ENCODE measurements around the gene BCAS4.
"Not testable (repeated sequence)": the region's sequence is repeated elsewhere in the genome, so short reads cannot be mapped to it uniquely, and the experiment has no call there.

The BCAS4 gene

DNA sequence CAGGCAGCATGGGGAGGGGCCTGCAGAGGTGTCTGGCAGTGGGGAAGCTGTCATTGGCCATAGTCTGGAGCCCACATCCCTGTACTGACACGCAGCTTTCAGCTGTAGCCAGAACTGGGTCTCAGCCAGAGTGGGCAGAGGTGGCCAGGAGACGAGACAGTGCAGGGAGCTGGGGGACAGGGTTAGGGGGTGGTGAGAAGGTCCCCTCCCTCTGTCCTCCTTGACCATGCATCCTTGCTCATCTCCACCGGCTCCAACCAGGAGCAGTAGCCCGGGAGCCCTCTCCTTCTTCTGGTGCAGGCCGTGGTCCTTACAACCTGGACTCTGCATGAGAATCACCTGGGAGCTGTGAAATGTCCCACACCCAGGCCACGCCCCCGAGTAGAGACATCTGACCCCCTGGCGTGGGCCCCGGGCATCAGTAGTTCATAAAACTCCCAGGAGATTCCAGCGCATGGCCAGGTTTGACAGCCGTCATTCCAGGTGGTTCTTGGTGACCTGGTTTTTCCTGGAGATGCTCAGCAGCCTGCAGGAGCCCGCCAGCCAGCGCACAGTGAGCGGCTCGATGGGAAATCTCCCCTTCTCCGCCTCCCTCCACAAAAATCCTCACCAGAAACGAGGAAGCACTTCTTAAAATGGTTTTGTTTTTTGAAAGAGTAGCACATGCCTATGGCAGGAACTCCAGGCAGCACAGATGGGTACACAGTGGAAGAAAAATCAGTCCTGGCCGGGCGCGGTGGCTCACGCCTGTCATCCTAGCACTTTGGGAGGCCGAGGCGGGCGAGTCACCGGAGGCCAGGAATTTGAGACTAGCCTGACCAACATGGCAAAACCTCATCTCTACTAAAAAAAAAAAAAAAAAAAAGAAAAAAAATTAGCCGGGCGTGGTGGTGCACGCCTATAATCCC lies 80.2 kb downstream of the BCAS4 start:
- no peak for DNase-seq (ENCODE audit: low read depth in 2 of 3, low spot score in 2 of 3)

DNA sequence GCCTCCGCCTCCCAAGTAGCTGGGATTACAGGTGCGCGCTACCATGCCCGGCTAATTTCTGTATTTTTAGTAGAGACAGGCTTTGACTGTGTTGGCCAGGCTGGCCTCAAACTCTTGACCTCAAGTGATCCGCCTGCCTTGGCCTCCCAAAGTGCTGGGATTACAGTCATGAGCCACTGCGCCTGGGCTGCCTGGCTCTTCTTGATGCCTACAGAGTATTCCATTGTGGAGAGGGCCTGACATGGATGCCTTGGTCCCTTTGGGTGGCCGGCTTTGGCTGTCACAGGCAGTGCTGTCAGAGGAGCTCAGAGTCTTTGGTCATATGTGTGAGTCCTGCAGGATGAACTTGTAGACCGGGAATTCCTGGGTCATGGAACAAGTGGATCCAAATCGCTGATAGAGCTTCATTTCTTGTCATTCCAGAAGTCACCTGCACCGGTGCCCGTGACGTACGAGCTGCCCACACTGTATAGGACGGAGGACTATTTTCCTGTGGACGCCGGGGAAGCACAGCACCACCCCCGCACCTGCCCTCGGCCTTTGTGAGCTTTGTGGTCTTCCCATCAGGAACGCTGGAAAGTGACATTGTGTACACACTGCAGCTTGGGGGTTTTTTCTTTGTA lies 81.3 kb downstream of the BCAS4 start:
- no peak for DNase-seq (ENCODE audit: low read depth in 2 of 3, low spot score in 2 of 3)

DNA sequence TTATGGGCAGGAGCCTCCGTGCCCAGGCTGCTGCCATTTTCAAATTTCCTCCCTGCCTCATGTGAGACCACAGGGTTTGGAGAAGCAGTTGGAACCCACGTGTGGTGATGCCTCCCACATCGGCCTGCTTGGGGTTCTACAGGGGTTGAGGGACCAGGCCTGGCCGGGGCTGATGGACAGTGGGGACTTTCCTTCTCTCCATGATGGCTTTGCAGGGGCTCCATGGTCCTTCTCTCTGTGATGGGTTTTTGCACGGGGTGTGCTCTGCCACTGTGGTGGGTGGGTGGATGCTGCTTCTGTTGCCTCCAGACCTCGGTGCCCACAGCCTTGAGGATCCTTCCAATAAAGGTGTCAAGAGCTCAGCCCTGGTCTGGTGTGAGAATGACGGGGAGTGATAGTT lies 82.0 kb downstream of the BCAS4 start:
- no peak for DNase-seq (ENCODE audit: low read depth in 2 of 3, low spot score in 2 of 3)

DNA sequence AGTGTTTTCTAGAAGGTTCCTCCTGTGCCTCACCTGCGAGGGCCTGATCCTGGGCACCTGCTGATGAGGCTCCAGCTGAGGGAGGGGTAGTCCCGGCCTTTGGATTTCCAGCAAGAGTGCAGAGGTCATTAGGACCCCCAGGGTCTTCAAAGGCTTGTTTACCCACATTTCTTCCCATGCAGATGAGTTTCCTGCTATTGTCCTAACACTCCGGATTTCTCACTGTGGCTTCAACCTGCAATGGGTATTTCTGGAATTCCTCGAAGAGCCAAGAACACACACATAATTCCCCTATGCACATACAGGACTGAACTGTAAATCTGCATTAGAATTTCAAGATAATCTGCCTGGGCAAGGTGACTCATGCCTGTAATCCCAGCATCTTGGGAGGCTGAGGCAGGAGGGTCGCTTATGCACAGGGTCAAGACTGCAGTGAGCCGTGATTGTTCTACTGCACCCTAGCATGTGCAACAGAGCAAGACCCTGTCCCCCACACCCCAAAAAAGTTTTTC lies 82.4 kb downstream of the BCAS4 start:
- DNase-seq (ENCODE audit: low read depth in 2 of 3, low spot score in 2 of 3): no peak

DNA sequence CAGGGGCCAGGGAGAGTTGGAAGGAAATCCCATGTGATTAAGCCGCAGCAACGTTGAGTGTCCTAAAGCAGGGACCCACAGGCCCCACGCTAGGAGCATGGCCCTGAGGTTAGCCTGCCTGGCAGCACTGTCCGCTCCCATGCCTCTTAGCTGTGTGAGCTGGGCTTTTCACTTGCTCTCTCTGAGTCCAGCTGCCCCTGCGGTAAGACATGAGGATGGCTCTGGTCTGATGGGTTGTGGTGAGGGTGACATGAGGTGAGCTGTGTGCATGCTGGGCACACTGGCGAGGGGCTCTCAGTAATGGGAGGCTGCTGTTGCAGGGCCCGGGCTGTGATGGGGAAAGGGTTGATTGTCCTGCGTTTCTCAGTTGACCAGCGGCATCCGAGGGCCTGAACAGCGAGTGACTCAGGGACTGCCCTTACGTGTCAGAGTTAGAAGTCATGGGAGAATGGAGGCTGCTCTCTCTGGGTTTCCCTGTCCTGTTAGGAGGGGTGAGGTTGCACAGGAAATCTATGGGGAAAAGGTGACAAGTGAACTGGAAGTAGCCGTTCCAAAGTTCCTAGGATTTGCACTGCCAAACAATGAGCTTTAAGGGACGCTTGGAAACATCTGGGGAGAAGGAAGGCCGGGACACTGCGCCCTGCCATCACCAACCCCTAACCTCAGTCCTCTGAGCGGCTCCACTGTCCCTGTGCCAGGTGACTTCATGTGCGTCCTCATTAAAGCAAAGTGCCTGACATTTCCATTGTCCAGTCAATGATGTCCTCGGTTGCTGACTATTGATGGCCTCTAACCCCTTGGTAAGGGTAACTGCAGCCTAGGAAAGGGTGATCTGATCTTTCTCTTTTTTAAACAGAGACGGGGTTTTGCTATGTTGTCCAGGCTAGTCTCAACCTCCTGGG lies 85.0 kb downstream of the BCAS4 start:
- no peak for DNase-seq (ENCODE audit: low read depth in 2 of 3, low spot score in 2 of 3)

DNA sequence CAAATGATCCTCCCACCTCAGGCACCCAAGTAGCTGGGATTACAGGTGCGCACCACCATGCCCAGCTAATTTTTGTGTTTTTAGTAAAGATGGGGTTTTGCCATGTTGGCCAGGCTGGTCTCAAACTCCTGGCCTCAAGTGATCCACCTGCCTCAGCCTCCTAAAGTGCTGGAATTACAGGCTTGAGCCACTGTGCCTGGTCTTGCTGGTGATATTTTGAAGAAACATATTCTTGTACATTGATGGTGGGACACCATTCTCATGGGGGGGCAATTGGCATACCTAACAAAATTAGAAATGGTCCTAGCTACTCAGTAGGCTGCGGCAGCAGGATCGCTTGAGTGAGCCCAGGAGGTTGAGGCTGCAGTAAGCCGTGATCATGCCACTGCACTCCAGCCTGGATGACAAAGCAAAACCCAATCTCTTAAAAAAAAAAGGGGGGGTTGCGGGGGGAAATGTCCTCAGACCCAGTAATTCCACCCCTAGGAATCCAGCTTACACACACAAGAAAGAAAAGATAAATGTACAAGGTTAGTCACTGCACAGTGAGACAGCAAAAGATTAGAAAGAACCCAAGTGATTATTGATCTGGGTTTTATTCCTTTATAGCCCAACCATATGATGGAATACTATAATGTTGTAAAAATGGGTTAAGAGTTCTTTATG lies 87.0 kb downstream of the BCAS4 start:
- DNase-seq (ENCODE audit: low read depth in 2 of 3, low spot score in 2 of 3): not testable (repeated sequence)

DNA sequence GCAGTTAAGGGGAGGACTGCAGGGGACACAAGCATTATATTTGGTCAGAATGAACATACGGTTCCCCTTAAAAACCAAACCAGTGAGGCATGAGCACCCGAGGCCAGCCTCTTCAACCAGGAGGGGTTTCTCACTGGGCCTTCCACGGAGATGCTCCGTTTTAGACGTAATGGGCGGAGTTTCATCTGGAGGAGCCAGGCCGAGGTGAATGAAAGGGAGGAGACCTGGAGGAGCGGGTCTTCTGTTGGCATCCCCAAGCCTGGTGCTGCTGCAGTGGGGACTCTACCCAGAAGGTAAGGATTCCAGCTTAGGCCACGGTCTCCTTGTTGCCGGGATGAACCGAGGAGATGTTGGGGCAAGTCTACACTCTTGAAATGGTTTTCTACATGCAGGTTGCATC lies 89.0 kb downstream of the BCAS4 start:
- no peak for DNase-seq (ENCODE audit: low read depth in 2 of 3, low spot score in 2 of 3)

DNA sequence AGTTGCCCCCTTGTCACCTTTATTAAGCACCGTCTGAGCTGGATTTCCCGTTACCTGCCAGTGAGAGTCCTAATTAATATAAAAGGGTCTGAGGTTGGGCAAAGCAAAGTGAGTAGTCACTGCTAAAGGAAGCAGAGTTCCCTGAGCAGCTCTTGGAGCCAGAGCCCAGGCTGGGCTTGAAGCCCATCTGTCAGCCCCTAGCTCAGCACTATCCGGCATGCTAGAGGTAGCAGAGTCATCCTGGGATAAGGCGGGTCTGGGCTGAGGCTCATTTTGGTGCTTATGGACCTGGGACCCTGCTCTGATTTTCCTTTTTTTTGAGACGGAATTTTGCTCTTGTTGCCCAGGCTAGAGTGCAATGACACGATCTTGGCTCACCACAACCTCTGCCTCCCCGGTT lies 90.2 kb downstream of the BCAS4 start:
- DNase-seq (ENCODE audit: low read depth in 2 of 3, low spot score in 2 of 3): no peak

DNA sequence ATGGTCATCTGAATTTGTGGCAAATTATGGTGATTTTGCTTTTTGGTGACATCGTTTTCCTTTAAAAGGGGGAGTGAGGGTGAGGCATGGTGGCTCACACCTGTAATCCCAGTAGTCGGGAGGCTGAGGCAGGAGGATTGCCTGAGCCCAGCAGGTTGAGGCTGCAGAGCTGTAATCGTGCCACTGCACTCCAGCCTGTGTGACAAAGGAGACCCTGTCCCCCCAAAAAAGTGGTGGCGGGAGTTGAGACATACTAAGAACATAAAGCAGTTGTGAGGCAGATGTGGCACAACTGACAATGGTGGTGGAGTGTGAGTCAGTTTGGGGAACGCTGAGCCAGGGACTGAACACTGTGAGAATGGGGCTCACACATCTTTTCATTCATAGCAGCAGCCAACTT lies 90.9 kb downstream of the BCAS4 start:
- no peak for DNase-seq (ENCODE audit: low read depth in 2 of 3, low spot score in 2 of 3)

DNA sequence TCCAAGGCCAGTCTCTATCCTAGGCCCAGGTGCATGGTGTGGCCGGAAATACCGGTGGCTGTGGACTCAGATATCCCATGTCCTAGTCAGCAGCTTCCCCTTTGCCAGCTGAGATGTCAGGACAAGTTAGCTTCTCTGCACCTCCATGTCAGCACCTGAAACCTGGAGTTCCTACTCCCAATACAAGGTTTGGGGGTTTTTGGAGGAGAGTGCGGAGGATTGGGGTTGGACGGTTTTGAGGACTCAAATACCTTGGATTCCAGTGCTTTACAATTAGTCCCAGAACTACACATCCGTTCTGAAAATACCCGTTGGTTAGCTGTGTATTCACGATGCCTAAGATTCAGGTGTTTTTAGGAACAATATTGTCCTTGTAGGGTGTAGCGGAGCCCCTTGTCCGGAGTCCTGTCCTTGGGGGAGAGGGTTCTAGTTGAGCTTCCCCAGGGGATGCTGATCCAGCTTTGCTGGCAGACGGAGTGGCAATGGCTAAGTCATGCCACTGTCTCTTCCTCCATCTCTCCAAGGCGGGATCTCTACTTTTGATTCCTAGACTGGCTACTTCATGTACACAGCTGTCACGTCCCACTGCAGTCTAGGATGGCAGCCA lies 91.4 kb downstream of the BCAS4 start:
- no peak for DNase-seq (ENCODE audit: low read depth in 2 of 3, low spot score in 2 of 3)

DNA sequence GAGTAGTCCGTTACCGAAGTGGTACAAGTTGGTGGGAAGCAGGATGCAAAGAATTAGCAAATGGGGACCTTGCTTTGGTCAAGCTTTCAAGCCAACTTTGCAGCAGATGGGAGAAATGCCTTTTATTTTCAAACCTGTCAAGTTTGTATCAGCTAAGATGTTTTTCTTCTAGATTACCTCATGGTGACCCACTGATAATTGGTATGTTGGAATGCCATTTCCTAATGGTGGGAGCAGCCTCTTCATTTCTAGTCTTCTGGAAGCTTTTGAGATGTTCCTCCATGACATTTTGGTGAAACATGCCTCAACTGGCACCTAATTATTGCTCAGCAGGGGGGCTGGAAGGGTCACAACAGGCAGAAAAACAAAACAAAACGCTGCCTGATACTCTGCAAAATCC lies 92.7 kb downstream of the BCAS4 start:
- DNase-seq (ENCODE audit: low read depth in 2 of 3, low spot score in 2 of 3): no peak

DNA sequence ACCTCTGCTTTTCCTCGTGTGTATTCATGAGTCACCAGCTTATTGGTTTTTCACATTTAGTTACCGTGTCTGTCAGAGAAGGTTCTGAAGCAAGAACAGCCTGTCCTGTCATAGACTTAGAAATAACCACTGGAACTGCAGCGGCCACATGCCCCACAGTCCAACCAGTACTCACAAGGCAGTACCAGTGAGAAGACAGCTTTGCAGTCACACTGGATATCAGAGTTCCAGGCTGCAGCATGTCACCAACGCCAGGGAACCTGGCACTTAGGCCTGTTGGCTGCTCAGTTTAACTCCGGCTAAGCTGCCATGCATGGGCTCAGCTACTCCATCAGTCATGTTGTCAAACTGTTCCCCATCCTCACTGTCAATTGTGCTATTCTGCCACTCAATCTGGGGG lies 96.3 kb downstream of the BCAS4 start:
- DNase-seq (ENCODE audit: low read depth in 2 of 3, low spot score in 2 of 3): no peak

DNA sequence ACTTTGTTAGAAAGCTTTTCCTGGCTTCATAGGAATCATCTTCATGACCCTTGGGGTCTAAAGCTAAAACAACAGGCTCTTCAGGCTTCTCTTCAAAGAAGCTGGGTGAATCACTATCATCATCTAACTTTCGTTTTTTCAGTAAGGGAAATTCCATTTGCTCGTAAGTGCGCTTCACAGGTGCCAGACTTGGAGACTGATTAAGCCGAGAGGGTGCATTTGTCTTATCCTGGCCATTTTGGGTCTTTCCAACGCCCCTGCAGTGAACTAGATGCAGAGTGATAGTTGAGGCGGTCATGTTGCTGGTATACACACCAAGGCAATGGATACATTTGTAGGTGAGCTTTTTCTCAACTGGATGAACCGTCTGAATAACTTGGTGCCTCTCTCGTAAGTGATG lies 97.5 kb downstream of the BCAS4 start:
- no peak for DNase-seq (ENCODE audit: low read depth in 2 of 3, low spot score in 2 of 3)

DNA sequence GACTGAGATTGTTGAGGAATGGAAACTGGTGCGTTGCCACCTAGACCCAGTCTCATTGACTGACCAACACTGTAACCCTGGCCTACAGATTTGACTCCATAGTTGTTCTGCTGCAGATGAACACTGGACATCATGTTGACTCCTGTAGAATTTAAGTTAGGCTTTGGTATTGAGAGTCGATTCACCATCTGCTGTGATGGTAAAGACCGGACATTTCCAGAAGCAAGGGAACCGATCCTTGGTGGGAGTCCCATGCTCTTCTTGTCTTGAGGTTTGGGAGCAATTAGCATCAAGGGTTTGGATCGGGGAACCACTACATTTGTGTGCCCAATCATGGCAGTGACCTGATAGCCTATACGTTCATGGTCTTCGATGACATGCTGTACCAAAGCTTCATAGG lies 98.8 kb downstream of the BCAS4 start:
- DNase-seq (ENCODE audit: low read depth in 2 of 3, low spot score in 2 of 3): no peak

DNA sequence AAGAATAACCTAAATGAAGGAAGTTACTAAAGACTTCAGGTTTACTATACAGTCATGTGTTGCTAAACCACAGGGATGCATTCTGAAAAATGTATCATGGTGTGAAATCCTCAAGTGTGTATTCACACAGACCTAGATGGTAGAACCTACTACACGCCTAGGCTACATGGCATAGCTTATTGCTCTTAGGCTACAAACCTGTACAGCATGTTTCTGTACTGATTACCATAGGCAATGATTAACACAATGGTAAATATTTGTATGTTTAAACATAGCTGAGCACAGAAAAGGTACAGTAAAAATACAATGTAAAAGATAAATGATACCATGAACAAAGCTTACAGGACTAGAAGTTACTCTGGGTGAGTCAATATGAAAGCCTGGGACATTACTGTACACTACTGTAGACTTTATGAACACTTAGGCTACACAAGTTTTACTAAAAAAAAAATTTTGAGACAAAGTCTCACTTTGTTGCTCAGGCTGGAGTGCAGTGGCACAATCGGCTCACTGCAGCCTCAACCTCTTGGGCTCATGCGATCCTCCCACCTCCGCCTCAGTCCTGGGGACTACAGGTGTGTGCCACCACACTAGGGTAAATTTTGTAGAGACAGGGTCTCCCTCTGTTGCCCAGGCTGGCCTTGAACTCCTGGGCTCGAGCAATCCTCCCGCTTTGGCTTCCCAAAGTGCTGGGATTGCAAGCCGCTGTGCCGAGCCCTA lies 100.4 kb downstream of the BCAS4 start:
- DNase-seq (ENCODE audit: low read depth in 2 of 3, low spot score in 2 of 3): no peak

DNA sequence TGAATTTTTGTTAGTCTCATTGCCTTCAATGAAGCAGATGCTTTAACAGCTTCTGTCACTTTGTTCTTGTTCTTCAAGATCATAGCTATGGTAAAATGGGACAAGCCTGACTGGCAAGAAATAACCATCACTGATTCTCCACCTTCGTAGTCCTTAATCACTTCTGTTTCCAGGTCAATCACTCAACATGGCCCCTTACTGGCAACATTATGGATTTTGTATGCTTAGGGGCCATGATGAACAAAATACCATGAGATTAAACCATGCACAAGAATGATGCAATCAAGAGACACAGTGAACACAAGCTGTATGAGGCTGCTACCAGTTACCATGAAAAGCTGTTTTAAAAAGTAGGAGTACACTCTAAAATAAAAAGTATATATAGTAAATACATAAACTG lies 103.6 kb downstream of the BCAS4 start:
- no peak for DNase-seq (ENCODE audit: low read depth in 2 of 3, low spot score in 2 of 3)

DNA sequence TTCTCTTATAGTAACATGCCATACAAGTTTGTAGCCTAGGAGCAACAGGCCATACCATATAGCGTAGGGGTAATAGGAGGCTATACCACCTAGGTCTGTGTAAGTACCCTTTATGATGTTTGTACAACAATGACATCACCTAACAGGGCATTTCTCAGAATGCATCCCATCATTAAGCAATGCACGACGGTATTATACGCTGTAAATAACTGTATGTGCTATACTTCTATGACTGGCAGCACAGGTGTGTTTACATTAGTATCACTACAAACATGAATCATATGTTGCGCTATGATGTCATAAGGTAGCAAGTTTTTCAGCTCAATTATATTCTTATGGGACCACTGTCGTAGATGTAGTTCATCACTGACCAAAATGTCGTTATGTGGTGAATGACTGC lies 105.4 kb downstream of the BCAS4 start:
- DNase-seq (ENCODE audit: low read depth in 2 of 3, low spot score in 2 of 3): no peak

DNA sequence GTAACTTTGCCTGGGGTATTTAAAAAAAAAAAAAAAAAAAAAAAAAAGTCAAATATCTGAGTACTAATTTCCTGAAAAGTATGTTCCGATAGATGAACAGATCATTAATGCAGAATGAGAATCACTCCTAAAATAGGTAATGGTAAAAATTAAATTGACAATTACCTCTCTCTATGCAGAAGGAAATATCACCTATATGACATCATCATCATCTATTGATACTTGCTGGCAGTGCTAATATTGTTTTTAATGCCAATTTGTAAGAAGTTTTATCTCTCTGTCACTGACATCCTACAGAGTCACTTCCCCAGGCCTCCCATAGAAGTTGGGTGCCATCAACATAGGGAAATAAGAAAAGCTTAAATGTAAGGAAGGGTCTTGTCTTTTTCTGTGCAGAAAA lies 106.4 kb downstream of the BCAS4 start:
- DNase-seq (ENCODE audit: low read depth in 2 of 3, low spot score in 2 of 3): no peak

DNA sequence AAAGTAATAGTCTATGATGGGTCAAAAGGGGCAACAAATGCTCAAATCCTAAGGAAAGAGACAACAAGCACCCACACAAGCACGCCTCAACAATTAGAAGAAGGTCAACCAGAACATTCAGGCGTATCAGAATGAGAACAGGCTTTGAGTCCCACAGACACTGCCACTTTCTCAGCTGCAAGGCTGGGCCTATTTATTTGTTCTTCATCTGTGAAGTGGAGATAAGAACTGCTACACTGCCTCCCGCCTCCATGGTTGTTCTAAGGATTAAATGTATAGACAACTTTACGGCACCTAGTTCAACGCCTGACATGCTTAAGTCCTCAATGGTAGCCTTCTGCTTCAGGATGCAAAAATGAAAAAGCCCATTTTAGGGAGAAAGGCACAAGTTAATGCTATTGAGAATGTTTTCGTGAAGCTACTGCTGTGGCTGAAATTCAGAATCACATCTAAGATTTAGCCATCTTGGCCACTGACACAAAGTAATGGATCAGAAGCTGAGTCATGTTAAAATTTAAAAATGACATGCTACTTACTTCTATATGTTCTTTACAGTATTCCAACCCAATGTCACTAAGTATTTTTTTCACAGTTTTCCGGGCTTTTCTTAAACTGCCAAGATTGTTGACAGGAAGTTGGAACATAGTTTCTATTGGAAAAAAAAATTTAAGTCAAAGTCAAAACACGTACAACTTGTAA lies 108.6 kb downstream of the BCAS4 start:
- DNase-seq (ENCODE audit: low read depth in 2 of 3, low spot score in 2 of 3): no peak
